ENCODE measurements around the gene MTIF2. TPM values are rescaled to one million over a fixed set of nuclear protein-coding genes. Genes with fewer than 3 reads are reported as not detected.
A peak's percentile ranks its signal among the peaks of the same experiment; 100 is the strongest.
"Not testable (repeated sequence)": the region's sequence is repeated elsewhere in the genome, so short reads cannot be mapped to it uniquely, and the experiment has no call there.

The MTIF2 gene
- total RNA-seq, 2 experiments from 2014 or later: 13.0 to 15.6 TPM

DNA sequence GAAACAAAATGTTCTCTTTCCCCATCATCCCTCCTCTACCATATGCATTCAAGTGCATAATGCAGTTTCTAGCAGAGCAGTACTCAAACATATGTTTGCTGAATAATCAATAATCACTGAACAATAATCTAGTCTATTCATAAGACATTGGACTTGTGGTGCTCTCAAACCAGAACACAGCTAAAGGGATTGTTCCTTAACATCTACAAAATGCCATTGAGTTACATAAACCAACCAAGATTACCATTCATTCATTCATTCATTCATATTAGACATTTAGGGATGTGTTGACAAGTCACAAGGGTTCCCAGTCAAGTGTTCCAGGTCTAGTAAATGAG lies 40.8 kb downstream of the MTIF2 start:
- ATAC-seq (ENCODE audit: poor library complexity): no peak
- no peaks in the 10 kb centered on the region for H3K27me3 Mint-ChIP-seq

GRCh38 chr2:55227437-55228225 lies 41.4 kb downstream of the MTIF2 start:
- H3K36me3 ChIP-seq (ENCODE audit: insufficient read depth, low read length); CTCF ChIA-PET; H3K27me3 Mint-ChIP-seq; H3K9me3 Mint-ChIP-seq; H3K4me3 ChIP-seq (ENCODE audit: low read length); H3K27me3 ChIP-seq (ENCODE audit: control insufficient read depth in 1 of 2, insufficient read depth in 2 of 2, low read length in 2 of 2): not testable (repeated sequence)
- Mint-ChIP-seq H3K4me1 (ENCODE audit: low read depth) (peaks cover 49% of the 10 kb centered on the region), H3K4me3 (peak overlapping the region; percentile 71), H3K27ac (peak overlapping the region; percentile 80), H3K36me3 (ENCODE audit: low read depth) (peaks cover 15% of the 10 kb centered on the region)
- H3K9me3 ChIP-seq (ENCODE audit: control insufficient read depth in 1 of 2, insufficient read depth in 1 of 2, low read length in 2 of 2): peaks cover 0 to 18% of the 10 kb centered on the region in 2 experiments
- peaks cover 19% of the 10 kb centered on the region for H3K4me1 ChIP-seq (ENCODE audit: insufficient read depth, low read length)
- ATAC-seq (ENCODE audit: poor library complexity) (peak; percentile 7), DNase-seq (peak in 3 of 14 experiments; percentile 45 to 61 (median 48))
- H3K27ac ChIP-seq (ENCODE audit: low read depth in 1 of 2, low read length in 2 of 2): peak overlapping the region; percentile 50
- intact Hi-C loops (cut with DNase I, micrococcal nuclease): loop anchor here in 1 of 2 experiments (2.0 to 5.0 kb wide), 3 partner anchors 90 to 500 kb away; partner anchors contain the start of gene RTN4
- POLR2A ChIA-PET: interaction anchor here (1.1 kb wide), 1 partner anchor 54 kb away, joined by 5 read pairs; no protein-coding TSS in a partner anchor

More for the DNA sequence above, 40.8 kb downstream of the MTIF2 start:
- Mint-ChIP-seq H3K27ac (peak overlapping the region; percentile 80), H3K9me3 (peaks cover 5% of the 10 kb centered on the region), H3K4me1 (ENCODE audit: low read depth) (peaks cover 48% of the 10 kb centered on the region), H3K4me3 (peak overlapping the region; percentile 71), H3K36me3 (ENCODE audit: low read depth) (peaks cover 20% of the 10 kb centered on the region)
- intact Hi-C loops (cut with DNase I, micrococcal nuclease): loop anchor here in 1 of 2 experiments (2.0 to 5.0 kb wide), 3 partner anchors 91 to 501 kb away; partner anchors contain the start of gene RTN4
- peaks cover 19% of the 10 kb centered on the region for H3K4me1 ChIP-seq (ENCODE audit: insufficient read depth, low read length)
- ChIA-PET CTCF (no interaction called here), POLR2A (no interaction called here)
- peak overlapping the region; percentile 50 for H3K27ac ChIP-seq (ENCODE audit: low read depth in 1 of 2, low read length in 2 of 2)
- peaks cover 0 to 18% of the 10 kb centered on the region in 2 experiments for H3K9me3 ChIP-seq (ENCODE audit: control insufficient read depth in 1 of 2, insufficient read depth in 1 of 2, low read length in 2 of 2)
- H3K4me3 ChIP-seq (ENCODE audit: low read length): no peak overlapping the region
- no peak for TF ChIP-seq CTCF (IDR thresholded peaks at IDR 0.05)
- no peak for DNase-seq
- peaks cover under 1% of the 10 kb centered on the region for H3K36me3 ChIP-seq (ENCODE audit: insufficient read depth, low read length)
- no peaks in the 10 kb centered on the region for H3K27me3 ChIP-seq (ENCODE audit: control insufficient read depth in 1 of 2, insufficient read depth in 2 of 2, low read length in 2 of 2)

- POLR2A ChIA-PET: interaction anchor here (3.3 to 4.0 kb wide), 2 partner anchors 176 to 294 kb away, joined by 14 to 24 read pairs; partner anchors contain the start of genes CFAP36 and RTN4
- peak overlapping the region; percentile 35 for H3K27ac Mint-ChIP-seq
- H3K4me1 Mint-ChIP-seq (ENCODE audit: low read depth): peaks cover 46% of the 10 kb centered on the region
Observed at GRCh38 chr2:55225481-55226020, 43.5 kb downstream of the MTIF2 start.

More at GRCh38 chr2:55225481-55226020, 43.5 kb downstream of the MTIF2 start:
- CTCF ChIA-PET: no interaction called here
- H3K4me1 ChIP-seq (ENCODE audit: insufficient read depth, low read length): peaks cover 14% of the 10 kb centered on the region
- no peak for ATAC-seq (ENCODE audit: poor library complexity)
- H3K36me3 ChIP-seq (ENCODE audit: insufficient read depth, low read length): no peaks in the 10 kb centered on the region
- H3K27ac ChIP-seq (ENCODE audit: low read depth in 1 of 2, low read length in 2 of 2): no peak overlapping the region
- H3K9me3 ChIP-seq (ENCODE audit: control insufficient read depth in 1 of 2, insufficient read depth in 1 of 2, low read length in 2 of 2): peaks cover 0 to 18% of the 10 kb centered on the region in 2 experiments
- DNase-seq: no peak
- peak overlapping the region; percentile 40 for H3K4me3 Mint-ChIP-seq
- no peak overlapping the region for H3K4me3 ChIP-seq (ENCODE audit: low read length)
- no peaks in the 10 kb centered on the region for H3K27me3 Mint-ChIP-seq
- TF ChIP-seq CTCF (IDR thresholded peaks at IDR 0.05): no peak
- H3K9me3 Mint-ChIP-seq: peaks cover 5% of the 10 kb centered on the region
- intact Hi-C loops (cut with DNase I, micrococcal nuclease): loop anchor here in 1 of 2 experiments (5.0 kb wide), 2 partner anchors 88 to 498 kb away; no protein-coding TSS in a partner anchor
- no peaks in the 10 kb centered on the region for H3K27me3 ChIP-seq (ENCODE audit: control insufficient read depth in 1 of 2, insufficient read depth in 2 of 2, low read length in 2 of 2)
- H3K36me3 Mint-ChIP-seq (ENCODE audit: low read depth): peaks cover 6% of the 10 kb centered on the region

Data from CD4-positive, alpha-beta T cell (primary cell).